H9 (cell line): Measurements from ENCODE around the gene SLC12A8. TPM values are rescaled to one million over a fixed set of nuclear protein-coding genes. Genes with fewer than 3 reads are reported as not detected.

Experiments used
- DNase-seq: peaks from one replicate; pipeline ENCODE4 v3.0.0-alpha.2; 2017
- H2AFZ ChIP-seq: one replicate; pipeline ENCODE4 v1.6.1; 2013; ENCODE audit warnings: mild to moderate bottlenecking, low read length, control low read depth, moderate library complexity
- H2AK5ac ChIP-seq: 2 replicates; pipeline ENCODE4 v1.6.1; 2013; ENCODE audit warnings: low read length, control low read depth, mixed read lengths; ENCODE audit not compliant: insufficient read length
- H2BK120ac ChIP-seq: one replicate; pipeline ENCODE4 v1.6.1; 2013; ENCODE audit warnings: low read depth, mild to moderate bottlenecking, low read length, control low read depth, inconsistent platforms; ENCODE audit not compliant: poor library complexity, severe bottlenecking
- H2BK12ac ChIP-seq: 2 replicates; pipeline ENCODE4 v1.6.1; 2013; ENCODE audit warnings: low read length, control low read depth, mixed read lengths, low read depth; ENCODE audit not compliant: insufficient read length
- H2BK15ac ChIP-seq: 2 replicates; pipeline ENCODE4 v1.6.1; 2013; ENCODE audit warnings: low read depth, low read length, control low read depth
- H2BK20ac ChIP-seq: one replicate; pipeline ENCODE4 v1.6.1; 2013; ENCODE audit warnings: low read depth, mild to moderate bottlenecking, low read length, control low read depth, inconsistent platforms; ENCODE audit not compliant: poor library complexity, severe bottlenecking
- H2BK5ac ChIP-seq: 2 replicates; pipeline ENCODE4 v1.6.1; 2013; ENCODE audit warnings: low read length, control low read depth, mixed read lengths; ENCODE audit not compliant: insufficient read length
- H3K14ac ChIP-seq: 2 replicates; pipeline ENCODE4 v1.6.1; 2013; ENCODE audit warnings: low read length, control low read depth; ENCODE audit not compliant: insufficient read depth
- H3K18ac ChIP-seq: 2 replicates; pipeline ENCODE4 v1.6.1; 2013; ENCODE audit warnings: low read depth, mild to moderate bottlenecking, mixed read lengths, low read length, control low read depth; ENCODE audit not compliant: insufficient read length
- H3K23ac ChIP-seq: 2 replicates; pipeline ENCODE4 v1.6.1; 2013; ENCODE audit warnings: low read length, control low read depth, mixed read lengths, low read depth; ENCODE audit not compliant: insufficient read length
- H3K23me2 ChIP-seq: 2 replicates; pipeline ENCODE4 v1.6.1; 2013; ENCODE audit warnings: low read depth, mild to moderate bottlenecking, mixed read lengths, low read length, control low read depth; ENCODE audit not compliant: insufficient read length, poor library complexity, severe bottlenecking
- H3K27ac ChIP-seq: 2 replicates; pipeline ENCODE4 v1.5.1; 2013; ENCODE audit warnings: low read length, control low read depth, mixed read lengths, low read depth; ENCODE audit not compliant: insufficient read length
- H3K27me3 ChIP-seq: 2 replicates; pipeline ENCODE4 v1.6.1; 2013; ENCODE audit warnings: low read length, control low read depth, inconsistent platforms; ENCODE audit not compliant: insufficient read depth
- H3K4ac ChIP-seq: 2 replicates; pipeline ENCODE4 v1.6.1; 2013; ENCODE audit warnings: low read depth, mild to moderate bottlenecking, control low read depth, inconsistent platforms, low read length, moderate library complexity
- H3K4me1 ChIP-seq: 2 replicates; pipeline ENCODE4 v1.6.1; 2013; ENCODE audit warnings: low read length, control low read depth, inconsistent platforms; ENCODE audit not compliant: insufficient read depth
- H3K4me2 ChIP-seq: 2 replicates; pipeline ENCODE4 v1.6.1; 2013; ENCODE audit warnings: low read length, control low read depth, mixed read lengths; ENCODE audit not compliant: insufficient read length, insufficient read depth
- H3K56ac ChIP-seq: 2 replicates; pipeline ENCODE4 v1.6.1; 2013; ENCODE audit warnings: low read depth, mild to moderate bottlenecking, mixed read lengths, low read length, control low read depth; ENCODE audit not compliant: insufficient read length
- H3K79me1 ChIP-seq: 2 replicates; pipeline ENCODE4 v1.6.1; 2013; ENCODE audit warnings: low read depth, mild to moderate bottlenecking, moderate library complexity, low read length, control low read depth, inconsistent platforms; ENCODE audit not compliant: insufficient read depth, poor library complexity, severe bottlenecking
- H3K79me2 ChIP-seq: 2 replicates; pipeline ENCODE4 v1.6.1; 2013; ENCODE audit warnings: low read length, control low read depth, inconsistent platforms; ENCODE audit not compliant: insufficient read depth
- H3K9ac ChIP-seq: 2 replicates; pipeline ENCODE4 v1.6.1; 2013; ENCODE audit warnings: low read length, control low read depth, mixed read lengths; ENCODE audit not compliant: insufficient read length; ENCODE audit errors: extremely low read depth
- H3K9me3 ChIP-seq: one replicate; pipeline ENCODE4 v1.6.1; 2013; ENCODE audit warnings: low read depth, low read length, inconsistent platforms; ENCODE audit not compliant: control insufficient read depth
- H3T11ph ChIP-seq: one replicate; pipeline ENCODE4 v1.6.1; 2013; ENCODE audit warnings: mild to moderate bottlenecking, low read length, control low read depth, inconsistent platforms
- H4K20me1 ChIP-seq: one replicate; pipeline ENCODE4 v1.6.1; 2013; ENCODE audit not compliant: control insufficient read depth, insufficient read length, insufficient read depth
- H4K5ac ChIP-seq: 2 replicates; pipeline ENCODE4 v1.6.1; 2013; ENCODE audit warnings: low read depth, mild to moderate bottlenecking, mixed read lengths, low read length, control low read depth; ENCODE audit not compliant: insufficient read length
- H4K8ac ChIP-seq: replicated peaks from 2 replicates; pipeline ENCODE4 v1.6.1; 2013; ENCODE audit warnings: low read length, control low read depth, mixed read lengths, low read depth; ENCODE audit not compliant: insufficient read length
- H4K91ac ChIP-seq: 2 replicates; pipeline ENCODE4 v1.6.1; 2013; ENCODE audit warnings: low read depth, mild to moderate bottlenecking, moderate library complexity, mixed read lengths, low read length, control low read depth; ENCODE audit not compliant: insufficient read length
- H3K27ac Mint-ChIP-seq, 3 experiments: 2 replicates in 2 of 3; 3 replicates in 1 of 3; pipeline ENCODE4 v1.8.0; 2020 to 2021; ENCODE audit warnings: mixed read lengths in 3 of 3, mild to moderate bottlenecking in 1 of 3, moderate library complexity in 1 of 3
- H3K27me3 Mint-ChIP-seq: 2 replicates; pipeline ENCODE4 v1.8.0; 2021; ENCODE audit warnings: low read depth, mild to moderate bottlenecking, moderate library complexity, mixed read lengths
- H3K36me3 Mint-ChIP-seq, 3 experiments: 2 replicates in 2 of 3; 3 replicates in 1 of 3; pipeline ENCODE4 v1.8.0; 2020 to 2021; ENCODE audit warnings: low read depth in 3 of 3, mixed read lengths in 3 of 3; ENCODE audit not compliant: insufficient read depth in 1 of 3
- H3K4me1 Mint-ChIP-seq, 2 experiments: 2 replicates each; pipeline ENCODE4 v1.8.0; 2020; ENCODE audit warnings: mixed read lengths in 2 of 2
- H3K4me3 Mint-ChIP-seq, 2 experiments: 2 replicates in 1 of 2; 3 replicates in 1 of 2; pipeline ENCODE4 v1.8.0; 2020 to 2021; ENCODE audit warnings: mild to moderate bottlenecking in 2 of 2, mixed read lengths in 2 of 2, moderate library complexity in 1 of 2
- H3K9me3 Mint-ChIP-seq, 2 experiments: 2 replicates in 1 of 2; 3 replicates in 1 of 2; pipeline ENCODE4 v1.8.0; 2020; ENCODE audit warnings: mild to moderate bottlenecking in 2 of 2, mixed read lengths in 2 of 2, moderate library complexity in 1 of 2
- WGBS: extraction: QIAGEN DNeasy Blood & Tissue Kit; methylation state at CpG from one replicate; pipeline ENCODE4 v1.1.7; 2013; ENCODE audit warnings: missing lambda C conversion rate, low lambda C conversion rate, mixed read lengths; ENCODE audit not compliant: insufficient read length; ENCODE audit errors: extremely low coverage; 5-methylcytosine and 5-hydroxymethylcytosine counted together
- total RNA-seq: library from RNA; stranded (reverse); gene quantifications from 2 replicates; pipeline ENCODE4 v1.2.1, GENCODE V29; 2021
- TF ChIP-seq, protein P1 (sequence below): fragments of 200-600 bp; sonication (generic); conservative IDR thresholded peaks from 3 replicates; pipeline ENCODE4 v1.8.0; 2021; ENCODE audit warnings: antibody characterized with exemption, mild to moderate bottlenecking

Gene SLC12A8
- total RNA-seq, 1 experiment from 2014 or later, result 8.2 TPM

DNA sequence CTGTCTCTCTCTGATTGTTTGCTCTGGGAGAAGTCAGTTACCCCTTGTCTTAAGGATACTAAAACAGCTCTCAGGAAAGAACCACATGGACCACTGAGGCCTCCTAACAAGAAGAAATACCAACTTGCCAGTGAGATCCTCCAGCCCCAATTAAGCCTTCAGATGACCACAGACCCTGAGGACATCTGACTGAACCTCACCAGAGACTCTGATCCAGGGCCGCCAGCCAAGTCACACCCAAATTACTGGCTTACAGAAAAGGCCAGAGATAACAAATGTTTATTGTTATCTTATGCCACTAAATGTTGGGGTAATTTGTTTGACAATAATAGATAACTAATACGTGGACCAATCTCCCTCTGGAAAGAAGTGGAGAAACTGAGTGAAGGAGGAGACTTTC is 40.2 kb downstream of the SLC12A8 start:
- H2BK5ac ChIP-seq, result no peak overlapping the region
- no peak overlapping the region for H3K23ac ChIP-seq
- H2BK15ac ChIP-seq, result no peak overlapping the region
- no peak overlapping the region for H2AFZ ChIP-seq
- no peaks in the 10 kb centered on the region for H3K27me3 ChIP-seq
- H3K4me2 ChIP-seq, result no peak overlapping the region
- H3T11ph ChIP-seq, result no peak overlapping the region
- TF ChIP-seq, protein P1, sequence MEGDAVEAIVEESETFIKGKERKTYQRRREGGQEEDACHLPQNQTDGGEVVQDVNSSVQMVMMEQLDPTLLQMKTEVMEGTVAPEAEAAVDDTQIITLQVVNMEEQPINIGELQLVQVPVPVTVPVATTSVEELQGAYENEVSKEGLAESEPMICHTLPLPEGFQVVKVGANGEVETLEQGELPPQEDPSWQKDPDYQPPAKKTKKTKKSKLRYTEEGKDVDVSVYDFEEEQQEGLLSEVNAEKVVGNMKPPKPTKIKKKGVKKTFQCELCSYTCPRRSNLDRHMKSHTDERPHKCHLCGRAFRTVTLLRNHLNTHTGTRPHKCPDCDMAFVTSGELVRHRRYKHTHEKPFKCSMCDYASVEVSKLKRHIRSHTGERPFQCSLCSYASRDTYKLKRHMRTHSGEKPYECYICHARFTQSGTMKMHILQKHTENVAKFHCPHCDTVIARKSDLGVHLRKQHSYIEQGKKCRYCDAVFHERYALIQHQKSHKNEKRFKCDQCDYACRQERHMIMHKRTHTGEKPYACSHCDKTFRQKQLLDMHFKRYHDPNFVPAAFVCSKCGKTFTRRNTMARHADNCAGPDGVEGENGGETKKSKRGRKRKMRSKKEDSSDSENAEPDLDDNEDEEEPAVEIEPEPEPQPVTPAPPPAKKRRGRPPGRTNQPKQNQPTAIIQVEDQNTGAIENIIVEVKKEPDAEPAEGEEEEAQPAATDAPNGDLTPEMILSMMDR, result no peak
- peaks cover 3 to 6% of the 10 kb centered on the region in 2 experiments; a peak in 2 of 4 replicates for H3K4me1 Mint-ChIP-seq
- H3K4me3 Mint-ChIP-seq, result no peak overlapping the region
- no peak overlapping the region for H3K27ac ChIP-seq
- no peak for DNase-seq
- H4K5ac ChIP-seq, result no peak overlapping the region
- peaks cover 4 to 6% of the 10 kb centered on the region in 2 experiments; a peak in 4 of 5 replicates for H3K9me3 Mint-ChIP-seq
- H4K20me1 ChIP-seq, result no peaks in the 10 kb centered on the region
- no peak overlapping the region for H2AK5ac ChIP-seq
- no peaks in the 10 kb centered on the region for H3K23me2 ChIP-seq
- H4K8ac ChIP-seq, result no peak overlapping the region
- WGBS, result no CpG with 5 or more reads among the region's 2 CpGs
- H2BK12ac ChIP-seq, result no peak overlapping the region
- no peaks in the 10 kb centered on the region for H3K79me1 ChIP-seq
- H3K4ac ChIP-seq, result no peak overlapping the region
- peaks cover 10 to 19% (median 17%) of the 10 kb centered on the region in 3 experiments for H3K36me3 Mint-ChIP-seq
- H3K14ac ChIP-seq, result no peak overlapping the region
- peak overlapping the region in 2 of 3 experiments; percentile 12 to 42; a peak in 2 of 7 replicates for H3K27ac Mint-ChIP-seq
- H4K91ac ChIP-seq, result no peak overlapping the region
- no peak overlapping the region for H2BK20ac ChIP-seq
- H2BK120ac ChIP-seq, result no peak overlapping the region
- H3K79me2 ChIP-seq, result no peaks in the 10 kb centered on the region
- no peak overlapping the region for H3K18ac ChIP-seq
- no peak overlapping the region for H3K9ac ChIP-seq
- H3K27me3 Mint-ChIP-seq, result no peaks in the 10 kb centered on the region
- no peak overlapping the region for H3K56ac ChIP-seq
- H3K9me3 ChIP-seq, result no peaks in the 10 kb centered on the region
- no peaks in the 10 kb centered on the region for H3K4me1 ChIP-seq
